ES-I3 (cell line): ENCODE results near the gene LIN54.
"Not testable (repeated sequence)": the region's sequence is repeated elsewhere in the genome, so short reads cannot be mapped to it uniquely, and the experiment has no call there.

Source experiments
- H3K36me3 ChIP-seq: 2 replicates; pipeline ENCODE4 v1.6.1; 2013; ENCODE audit warnings: mild to moderate bottlenecking, low read length, control low read depth, moderate library complexity; ENCODE audit not compliant: insufficient read depth
- H3K4me1 ChIP-seq: 2 replicates; pipeline ENCODE4 v1.6.1; 2013; ENCODE audit warnings: mild to moderate bottlenecking, control low read depth, low read length; ENCODE audit not compliant: insufficient read depth
- H3K9ac ChIP-seq: 2 replicates; pipeline ENCODE4 v1.6.1; 2013; ENCODE audit warnings: low read depth, mild to moderate bottlenecking, low read length, moderate library complexity
- H3K9me3 ChIP-seq: 2 replicates; pipeline ENCODE4 v1.6.1; 2013; ENCODE audit warnings: mild to moderate bottlenecking, low read length, moderate library complexity; ENCODE audit not compliant: control insufficient read depth, insufficient read depth

LIN54 gene

GRCh38 chr4:82947498-82947897 is 63.1 kb downstream of the LIN54 start:
- H3K4me1 ChIP-seq, result no peaks in the 10 kb centered on the region
- H3K9me3 ChIP-seq, result no peaks in the 10 kb centered on the region
- no peaks in the 10 kb centered on the region; the same call in 1 of the 2 replicates for H3K36me3 ChIP-seq
- no peak overlapping the region for H3K9ac ChIP-seq

- H3K36me3 ChIP-seq, result peaks cover 4% of the 10 kb centered on the region; the same call in 1 of the 2 replicates
- H3K9ac ChIP-seq, result no peak overlapping the region
- H3K9me3 ChIP-seq, result no peaks in the 10 kb centered on the region
- no peaks in the 10 kb centered on the region for H3K4me1 ChIP-seq
Measured at GRCh38 chr4:82939414-82939813, 71.2 kb downstream of the LIN54 start.

GRCh38 chr4:82934441-82934840 is 76.2 kb downstream of the LIN54 start:
- Histone ChIP-seq H3K9me3 (no peaks in the 10 kb centered on the region), H3K4me1 (no peaks in the 10 kb centered on the region), H3K36me3 (peaks cover 4% of the 10 kb centered on the region; the same call in 1 of the 2 replicates), H3K9ac (no peak overlapping the region)

- Histone ChIP-seq H3K9me3 (no peaks in the 10 kb centered on the region), H3K36me3 (peaks cover 4% of the 10 kb centered on the region; the same call in 1 of the 2 replicates), H3K9ac (no peak overlapping the region), H3K4me1 (no peaks in the 10 kb centered on the region)
Measured at GRCh38 chr4:82930848-82931755, 79.5 kb downstream of the LIN54 start.

- Histone ChIP-seq H3K9ac (no peak overlapping the region), H3K9me3 (no peaks in the 10 kb centered on the region), H3K36me3 (peaks cover 3% of the 10 kb centered on the region; the same call in 1 of the 2 replicates), H3K4me1 (no peaks in the 10 kb centered on the region)
Measured at GRCh38 chr4:82921795-82922194, 88.8 kb downstream of the LIN54 start.

- no peaks in the 10 kb centered on the region for H3K4me1 ChIP-seq
- peaks cover 4% of the 10 kb centered on the region; the same call in 1 of the 2 replicates for H3K36me3 ChIP-seq
- H3K9me3 ChIP-seq, result no peaks in the 10 kb centered on the region
- H3K9ac ChIP-seq, result no peak overlapping the region
Measured at GRCh38 chr4:82919386-82919785, 91.2 kb downstream of the LIN54 start.

- Histone ChIP-seq H3K9ac (no peak overlapping the region), H3K4me1 (no peaks in the 10 kb centered on the region), H3K36me3 (peaks cover 4% of the 10 kb centered on the region; the same call in 1 of the 2 replicates), H3K9me3 (no peaks in the 10 kb centered on the region)
Measured at GRCh38 chr4:82918091-82918490, 92.5 kb downstream of the LIN54 start.

GRCh38 chr4:82913968-82914367 is 96.7 kb downstream of the LIN54 start:
- H3K4me1 ChIP-seq, H3K36me3 ChIP-seq, H3K9me3 ChIP-seq, H3K9ac ChIP-seq: not testable (repeated sequence)

- no peaks in the 10 kb centered on the region for H3K4me1 ChIP-seq
- no peaks in the 10 kb centered on the region for H3K9me3 ChIP-seq
- peaks cover 4% of the 10 kb centered on the region; the same call in 1 of the 2 replicates for H3K36me3 ChIP-seq
- no peak overlapping the region for H3K9ac ChIP-seq
Measured at GRCh38 chr4:82913305-82913704, 97.3 kb downstream of the LIN54 start.

GRCh38 chr4:82909326-82909725 is 101.3 kb downstream of the LIN54 start:
- Histone ChIP-seq H3K9ac (no peak overlapping the region), H3K9me3 (no peaks in the 10 kb centered on the region), H3K4me1 (no peaks in the 10 kb centered on the region), H3K36me3 (0 out of 2 replicates have a peak, but pooled peaks cover 3% of the 10 kb centered on the region)

GRCh38 chr4:82906469-82906868 is 104.2 kb downstream of the LIN54 start:
- H3K36me3 ChIP-seq, result 0 out of 2 replicates have a peak, but pooled peaks cover 3% of the 10 kb centered on the region
- H3K9me3 ChIP-seq, result no peaks in the 10 kb centered on the region
- H3K4me1 ChIP-seq, result no peaks in the 10 kb centered on the region
- no peak overlapping the region for H3K9ac ChIP-seq

- no peak overlapping the region for H3K9ac ChIP-seq
- H3K36me3 ChIP-seq, result 0 out of 2 replicates have a peak, but pooled peaks cover 3% of the 10 kb centered on the region
- H3K4me1 ChIP-seq, result no peaks in the 10 kb centered on the region
- H3K9me3 ChIP-seq, result no peaks in the 10 kb centered on the region
Measured at GRCh38 chr4:82905205-82905604, 105.4 kb downstream of the LIN54 start.

GRCh38 chr4:82903737-82904136 is 106.9 kb downstream of the LIN54 start:
- Histone ChIP-seq H3K9me3 (no peaks in the 10 kb centered on the region), H3K9ac (no peak overlapping the region), H3K36me3 (0 out of 2 replicates have a peak, but pooled peaks cover 3% of the 10 kb centered on the region)

GRCh38 chr4:82901183-82901718 is 109.4 kb downstream of the LIN54 start:
- Histone ChIP-seq H3K9me3 (no peaks in the 10 kb centered on the region), H3K9ac (peak overlapping the region; percentile 81), H3K36me3 (peaks cover 12% of the 10 kb centered on the region), H3K4me1 (no peaks in the 10 kb centered on the region)

More at GRCh38 chr4:82903737-82904136, 106.9 kb downstream of the LIN54 start:
- no peaks in the 10 kb centered on the region for H3K4me1 ChIP-seq
